ENCODE measurements around the gene OLIG1.

The OLIG1 gene

DNA sequence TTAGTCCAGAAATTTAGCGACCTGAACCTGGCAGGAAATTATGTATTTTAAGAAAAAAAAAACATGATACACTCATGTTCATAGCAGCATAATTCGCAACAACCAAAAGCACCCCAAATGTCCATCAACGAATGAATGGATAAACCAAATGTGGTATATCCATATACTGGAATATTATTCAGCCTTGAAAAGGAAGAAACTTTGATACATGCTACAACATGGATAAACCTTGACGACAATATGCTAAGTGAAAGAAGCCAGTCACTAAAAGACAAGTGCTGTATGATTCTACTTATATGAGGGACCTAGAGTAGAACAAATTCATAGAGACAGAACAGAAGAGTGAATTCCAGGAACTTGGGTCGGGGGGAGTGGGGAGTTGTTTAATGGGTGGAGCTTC lies 698 bp upstream of the OLIG1 start:
- no peak for DNase-seq (ENCODE audit: low read depth)
- no peak overlapping the region for H3K4me3 ChIP-seq (ENCODE audit: low read depth, low read length)
- TF ChIP-seq, protein P1, sequence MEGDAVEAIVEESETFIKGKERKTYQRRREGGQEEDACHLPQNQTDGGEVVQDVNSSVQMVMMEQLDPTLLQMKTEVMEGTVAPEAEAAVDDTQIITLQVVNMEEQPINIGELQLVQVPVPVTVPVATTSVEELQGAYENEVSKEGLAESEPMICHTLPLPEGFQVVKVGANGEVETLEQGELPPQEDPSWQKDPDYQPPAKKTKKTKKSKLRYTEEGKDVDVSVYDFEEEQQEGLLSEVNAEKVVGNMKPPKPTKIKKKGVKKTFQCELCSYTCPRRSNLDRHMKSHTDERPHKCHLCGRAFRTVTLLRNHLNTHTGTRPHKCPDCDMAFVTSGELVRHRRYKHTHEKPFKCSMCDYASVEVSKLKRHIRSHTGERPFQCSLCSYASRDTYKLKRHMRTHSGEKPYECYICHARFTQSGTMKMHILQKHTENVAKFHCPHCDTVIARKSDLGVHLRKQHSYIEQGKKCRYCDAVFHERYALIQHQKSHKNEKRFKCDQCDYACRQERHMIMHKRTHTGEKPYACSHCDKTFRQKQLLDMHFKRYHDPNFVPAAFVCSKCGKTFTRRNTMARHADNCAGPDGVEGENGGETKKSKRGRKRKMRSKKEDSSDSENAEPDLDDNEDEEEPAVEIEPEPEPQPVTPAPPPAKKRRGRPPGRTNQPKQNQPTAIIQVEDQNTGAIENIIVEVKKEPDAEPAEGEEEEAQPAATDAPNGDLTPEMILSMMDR (IDR thresholded peaks at IDR 0.05; ENCODE audit: control insufficient read depth, extremely low read depth, insufficient read depth): no peak

DNA sequence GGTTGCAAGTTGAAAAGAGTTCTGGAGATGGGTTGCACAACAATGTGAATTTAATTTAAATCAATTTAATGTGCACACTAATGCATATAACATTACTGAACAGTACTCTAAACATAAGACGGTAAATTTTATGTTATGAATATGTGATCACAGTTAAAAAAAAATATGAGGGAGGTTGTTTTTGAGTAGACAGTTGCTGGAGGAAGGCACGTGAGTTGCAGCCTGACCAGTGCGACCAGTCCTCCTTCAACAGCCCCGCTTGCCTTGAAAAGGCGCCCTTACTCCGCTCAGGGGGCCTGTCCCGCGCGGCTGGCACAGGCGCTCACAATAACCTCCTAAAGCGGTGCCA lies 322 bp upstream of the OLIG1 start:
- TF ChIP-seq, protein P1 (IDR thresholded peaks at IDR 0.05; ENCODE audit: control insufficient read depth, extremely low read depth, insufficient read depth): no peak
- H3K4me3 ChIP-seq (ENCODE audit: low read depth, low read length): no peak overlapping the region; the same call in 1 of the 2 replicates
- DNase-seq (ENCODE audit: low read depth): no peak

DNA sequence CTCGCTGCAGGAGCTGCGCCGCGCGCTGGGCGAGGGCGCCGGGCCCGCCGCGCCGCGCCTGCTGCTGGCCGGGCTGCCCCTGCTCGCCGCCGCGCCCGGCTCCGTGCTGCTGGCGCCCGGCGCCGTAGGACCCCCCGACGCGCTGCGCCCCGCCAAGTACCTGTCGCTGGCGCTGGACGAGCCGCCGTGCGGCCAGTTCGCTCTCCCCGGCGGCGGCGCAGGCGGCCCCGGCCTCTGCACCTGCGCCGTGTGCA lies 730 bp downstream of the OLIG1 start:
- H3K4me3 ChIP-seq (ENCODE audit: low read depth, low read length): peak overlapping the region; percentile 23
- TF ChIP-seq, protein P1 (IDR thresholded peaks at IDR 0.05; ENCODE audit: control insufficient read depth, extremely low read depth, insufficient read depth): no peak
- DNase-seq (ENCODE audit: low read depth): no peak

DNA sequence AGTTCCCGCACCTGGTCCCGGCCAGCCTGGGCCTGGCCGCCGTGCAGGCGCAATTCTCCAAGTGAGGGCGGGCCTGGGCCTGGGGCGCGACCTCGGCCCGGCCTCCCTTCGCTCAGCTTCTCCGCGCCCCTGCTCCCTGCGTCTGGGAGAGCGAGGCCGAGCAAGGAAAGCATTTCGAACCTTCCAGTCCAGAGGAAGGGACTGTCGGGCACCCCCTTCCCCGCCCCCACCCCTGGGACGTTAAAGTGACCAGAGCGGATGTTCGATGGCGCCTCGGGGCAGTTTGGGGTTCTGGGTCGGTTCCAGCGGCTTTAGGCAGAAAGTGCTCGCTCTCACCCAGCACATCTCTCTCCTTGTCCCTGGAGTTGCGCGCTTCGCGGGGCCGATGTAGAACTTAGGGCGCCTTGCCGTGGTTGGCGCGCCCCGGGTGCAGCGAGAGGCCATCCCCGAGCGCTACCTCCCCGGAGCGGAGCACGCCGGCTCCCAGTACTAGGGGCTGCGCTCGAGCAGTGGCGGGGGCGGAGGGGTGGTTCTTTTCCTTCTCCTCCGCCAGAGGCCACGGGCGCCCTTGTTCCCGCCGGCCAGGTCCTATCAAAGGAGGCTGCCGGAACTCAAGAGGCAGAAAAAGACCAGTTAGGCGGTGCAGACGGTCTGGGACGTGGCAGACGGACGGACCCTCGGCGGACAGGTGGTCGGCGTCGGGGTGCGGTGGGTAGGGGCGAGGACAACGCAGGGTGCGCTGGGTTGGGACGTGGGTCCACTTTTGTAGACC lies 1.2 kb downstream of the OLIG1 start:
- TF ChIP-seq, protein P1 (IDR thresholded peaks at IDR 0.05; ENCODE audit: control insufficient read depth, extremely low read depth, insufficient read depth): no peak
- no peak for DNase-seq (ENCODE audit: low read depth)
- H3K4me3 ChIP-seq (ENCODE audit: low read depth, low read length): peak overlapping the region; percentile 23

DNA sequence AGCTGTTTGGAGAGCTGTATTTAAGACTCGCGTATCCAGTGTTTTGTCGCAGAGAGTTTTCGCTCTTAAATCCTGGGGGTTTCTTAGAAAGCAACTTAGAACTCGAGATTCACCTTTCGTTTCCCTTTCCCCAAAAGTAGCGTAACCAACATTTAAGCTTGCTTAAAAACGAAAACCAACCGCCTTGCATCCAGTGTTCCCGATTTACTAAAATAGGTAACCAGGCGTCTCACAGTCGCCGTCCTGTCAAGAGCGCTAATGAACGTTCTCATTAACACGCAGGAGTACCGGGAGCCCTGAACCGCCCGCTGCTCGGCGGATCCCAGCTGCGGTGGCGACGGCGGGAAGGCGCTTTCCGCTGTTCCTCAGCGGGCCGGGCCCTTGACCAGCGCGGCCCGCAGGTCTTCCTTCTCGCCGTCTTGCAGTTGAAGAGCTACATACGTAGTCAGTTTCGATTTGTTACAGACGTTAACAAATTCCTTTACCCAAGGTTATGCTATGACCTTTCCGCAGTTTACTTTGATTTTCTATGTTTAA lies 1.9 kb downstream of the OLIG1 start:
- DNase-seq (ENCODE audit: low read depth): no peak
- H3K4me3 ChIP-seq (ENCODE audit: low read depth, low read length): no peak overlapping the region
- TF ChIP-seq, protein P1 (IDR thresholded peaks at IDR 0.05; ENCODE audit: control insufficient read depth, extremely low read depth, insufficient read depth): no peak

DNA sequence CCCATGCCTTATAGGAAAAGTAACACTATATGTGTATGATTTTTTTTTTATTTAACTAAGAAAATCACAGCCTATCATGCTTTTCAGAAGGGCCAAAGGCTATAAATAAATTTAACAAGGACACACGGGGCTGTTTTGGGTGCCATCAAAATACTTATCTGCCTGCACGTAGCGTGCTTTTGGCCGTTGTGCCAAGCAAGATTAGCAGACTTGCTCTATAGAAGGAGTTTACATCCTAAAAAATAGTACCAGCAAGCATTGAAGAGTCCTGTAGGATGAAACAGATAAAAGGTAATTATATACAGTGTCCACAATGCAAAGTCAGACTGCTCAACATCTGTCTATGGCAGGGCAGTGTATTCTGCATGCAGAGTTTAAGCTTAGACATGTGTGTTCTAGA lies 3.7 kb downstream of the OLIG1 start:
- no peak for DNase-seq (ENCODE audit: low read depth)
- TF ChIP-seq, protein P1 (IDR thresholded peaks at IDR 0.05; ENCODE audit: control insufficient read depth, extremely low read depth, insufficient read depth): no peak
- no peak overlapping the region for H3K4me3 ChIP-seq (ENCODE audit: low read depth, low read length)

DNA sequence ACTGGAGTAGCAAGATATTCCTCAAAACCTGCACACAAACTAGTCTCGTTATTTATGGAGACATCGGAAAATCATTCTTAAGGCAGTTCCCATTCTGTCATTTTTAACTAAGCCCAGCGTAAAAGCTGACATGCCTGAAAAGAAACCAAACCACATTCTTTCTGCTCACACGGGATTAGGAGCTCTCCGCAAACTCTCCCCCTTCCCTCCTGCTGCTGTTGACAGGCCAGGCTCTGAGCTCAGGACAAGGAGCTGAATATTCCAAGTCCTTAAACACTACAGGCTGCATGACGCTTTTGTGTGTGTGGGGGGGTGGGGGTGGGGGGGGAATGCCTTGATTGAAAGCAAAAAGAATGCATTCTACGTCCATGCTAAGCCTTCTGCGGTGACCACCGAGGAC lies 5.2 kb downstream of the OLIG1 start:
- TF ChIP-seq, protein P1 (IDR thresholded peaks at IDR 0.05; ENCODE audit: control insufficient read depth, extremely low read depth, insufficient read depth): no peak
- H3K4me3 ChIP-seq (ENCODE audit: low read depth, low read length): no peak overlapping the region
- no peak for DNase-seq (ENCODE audit: low read depth)

Data from LNCaP clone FGC (cell line).